SK-N-DZ (cell line): Measurements from ENCODE around the gene CLDN3.
"Not testable (repeated sequence)": the region's sequence is repeated elsewhere in the genome, so short reads cannot be mapped to it uniquely, and the experiment has no call there.

Experiments used
- DNase-seq: peaks from one replicate; pipeline ENCODE4 v3.0.0-alpha.2; 2015; ENCODE audit warnings: low spot score
- small RNA-seq, 2 experiments: library from RNA; depleted of rRNA; stranded (forward); fragments of <200 nt; gene quantifications; one replicate each; pipeline ENCODE3, GENCODE V24; 2014

Gene CLDN3

GRCh38 chr7:73737491-73738219 lies 32.4 kb downstream of the CLDN3 start:
- no peak for DNase-seq

- no peak for DNase-seq
Measured at GRCh38 chr7:73736885-73737284, 33.2 kb downstream of the CLDN3 start.

- no peak for DNase-seq
Measured at GRCh38 chr7:73735528-73735905, 34.6 kb downstream of the CLDN3 start.

- DNase-seq = peak; percentile 82
Measured at GRCh38 chr7:73734619-73735527, 35.2 kb downstream of the CLDN3 start.

- no peak for DNase-seq
Measured at GRCh38 chr7:73732397-73732796, 37.7 kb downstream of the CLDN3 start.

GRCh38 chr7:73730485-73730884 lies 39.6 kb downstream of the CLDN3 start:
- peak; percentile 60 for DNase-seq

- no peak for DNase-seq
Measured at GRCh38 chr7:73728551-73728950, 41.5 kb downstream of the CLDN3 start.

- DNase-seq = no peak
Measured at GRCh38 chr7:73727952-73728351, 42.1 kb downstream of the CLDN3 start.

GRCh38 chr7:73726083-73726466 lies 44.0 kb downstream of the CLDN3 start:
- DNase-seq = no peak

GRCh38 chr7:73723813-73724212 lies 46.3 kb downstream of the CLDN3 start:
- DNase-seq = no peak

GRCh38 chr7:73722785-73723184 lies 47.3 kb downstream of the CLDN3 start:
- no peak for DNase-seq

- not testable (repeated sequence) for DNase-seq
Measured at GRCh38 chr7:73722182-73722581, 47.9 kb downstream of the CLDN3 start.

GRCh38 chr7:73721377-73721817 lies 48.7 kb downstream of the CLDN3 start:
- DNase-seq = no peak

GRCh38 chr7:73720443-73720842 lies 49.6 kb downstream of the CLDN3 start:
- DNase-seq = not testable (repeated sequence)

- DNase-seq = no peak
Measured at GRCh38 chr7:73719806-73720169, 50.3 kb downstream of the CLDN3 start.

Small RNAs within 50 kb of the gene (small RNA-seq; reads per million reads assigned to genes)
- 0 to 0.13 reads per million in 2 experiments for gene RN7SL265P
